LNCAP (cell line): ENCODE results near the gene PNLIP.

Source experiments
- TF ChIP-seq, protein P1 (sequence below): fragments of 450-650 bp; IDR thresholded peaks from 2 replicates; pipeline ENCODE4 v1.5.1; 2017; ENCODE audit warnings: mild to moderate bottlenecking

PNLIP gene

DNA sequence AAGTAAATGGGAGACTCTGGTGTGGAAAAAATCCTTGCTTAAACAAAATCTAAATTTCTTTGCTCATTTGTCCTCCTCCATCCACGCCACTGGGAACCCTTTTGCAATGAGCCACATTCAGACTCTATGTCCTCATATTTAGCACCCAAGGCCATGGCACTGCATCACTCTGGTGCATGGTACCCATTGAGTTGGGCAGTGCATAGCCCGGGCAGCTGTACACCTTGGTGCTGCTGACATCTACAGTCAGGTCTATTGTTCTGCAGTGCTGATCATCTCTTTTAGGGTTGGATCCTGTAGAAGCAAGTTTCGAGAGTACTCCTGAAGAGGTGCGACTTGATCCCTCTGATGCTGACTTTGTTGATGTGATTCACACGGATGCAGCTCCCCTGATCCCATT is 51.8 kb downstream of the PNLIP start:
- TF ChIP-seq, protein P1, sequence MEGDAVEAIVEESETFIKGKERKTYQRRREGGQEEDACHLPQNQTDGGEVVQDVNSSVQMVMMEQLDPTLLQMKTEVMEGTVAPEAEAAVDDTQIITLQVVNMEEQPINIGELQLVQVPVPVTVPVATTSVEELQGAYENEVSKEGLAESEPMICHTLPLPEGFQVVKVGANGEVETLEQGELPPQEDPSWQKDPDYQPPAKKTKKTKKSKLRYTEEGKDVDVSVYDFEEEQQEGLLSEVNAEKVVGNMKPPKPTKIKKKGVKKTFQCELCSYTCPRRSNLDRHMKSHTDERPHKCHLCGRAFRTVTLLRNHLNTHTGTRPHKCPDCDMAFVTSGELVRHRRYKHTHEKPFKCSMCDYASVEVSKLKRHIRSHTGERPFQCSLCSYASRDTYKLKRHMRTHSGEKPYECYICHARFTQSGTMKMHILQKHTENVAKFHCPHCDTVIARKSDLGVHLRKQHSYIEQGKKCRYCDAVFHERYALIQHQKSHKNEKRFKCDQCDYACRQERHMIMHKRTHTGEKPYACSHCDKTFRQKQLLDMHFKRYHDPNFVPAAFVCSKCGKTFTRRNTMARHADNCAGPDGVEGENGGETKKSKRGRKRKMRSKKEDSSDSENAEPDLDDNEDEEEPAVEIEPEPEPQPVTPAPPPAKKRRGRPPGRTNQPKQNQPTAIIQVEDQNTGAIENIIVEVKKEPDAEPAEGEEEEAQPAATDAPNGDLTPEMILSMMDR = no peak

DNA sequence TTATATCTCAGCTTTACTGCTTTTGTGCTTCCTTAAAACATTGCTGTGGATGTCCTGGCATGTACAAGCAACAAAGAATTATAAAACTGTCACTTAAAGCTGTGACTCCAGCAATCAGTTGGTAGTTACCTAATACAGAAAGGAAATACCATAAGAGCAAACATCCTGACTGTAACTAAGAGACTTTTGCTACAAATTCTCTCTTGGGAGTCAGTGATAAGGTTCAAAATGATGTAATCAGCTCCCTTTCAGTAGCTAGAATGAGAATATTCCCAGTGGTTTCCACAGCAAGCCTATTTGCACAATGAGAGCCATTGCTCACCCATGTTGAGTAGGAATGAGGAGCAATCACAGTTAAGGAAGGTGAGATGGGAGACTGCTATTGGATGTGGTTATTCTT is 52.6 kb downstream of the PNLIP start:
- TF ChIP-seq, protein P1 = no peak

DNA sequence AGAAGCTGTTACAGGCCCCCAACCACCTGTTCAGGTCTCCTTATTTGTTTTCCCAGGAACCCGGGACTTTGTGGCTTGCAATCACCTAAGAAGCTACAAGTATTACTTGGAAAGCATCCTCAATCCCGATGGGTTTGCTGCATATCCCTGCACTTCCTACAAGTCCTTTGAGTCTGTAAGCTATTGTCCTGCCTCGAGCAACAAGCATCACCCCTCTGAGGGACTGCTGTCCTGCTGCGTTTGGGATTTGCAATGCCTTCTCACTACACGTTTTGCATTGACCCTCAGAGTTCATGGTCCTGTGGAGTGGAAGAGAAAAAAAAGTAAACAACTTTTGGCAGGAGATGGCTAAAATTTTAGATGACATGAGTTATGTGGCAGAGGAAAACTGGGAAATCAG is 54.3 kb downstream of the PNLIP start:
- TF ChIP-seq, protein P1 = no peak

DNA sequence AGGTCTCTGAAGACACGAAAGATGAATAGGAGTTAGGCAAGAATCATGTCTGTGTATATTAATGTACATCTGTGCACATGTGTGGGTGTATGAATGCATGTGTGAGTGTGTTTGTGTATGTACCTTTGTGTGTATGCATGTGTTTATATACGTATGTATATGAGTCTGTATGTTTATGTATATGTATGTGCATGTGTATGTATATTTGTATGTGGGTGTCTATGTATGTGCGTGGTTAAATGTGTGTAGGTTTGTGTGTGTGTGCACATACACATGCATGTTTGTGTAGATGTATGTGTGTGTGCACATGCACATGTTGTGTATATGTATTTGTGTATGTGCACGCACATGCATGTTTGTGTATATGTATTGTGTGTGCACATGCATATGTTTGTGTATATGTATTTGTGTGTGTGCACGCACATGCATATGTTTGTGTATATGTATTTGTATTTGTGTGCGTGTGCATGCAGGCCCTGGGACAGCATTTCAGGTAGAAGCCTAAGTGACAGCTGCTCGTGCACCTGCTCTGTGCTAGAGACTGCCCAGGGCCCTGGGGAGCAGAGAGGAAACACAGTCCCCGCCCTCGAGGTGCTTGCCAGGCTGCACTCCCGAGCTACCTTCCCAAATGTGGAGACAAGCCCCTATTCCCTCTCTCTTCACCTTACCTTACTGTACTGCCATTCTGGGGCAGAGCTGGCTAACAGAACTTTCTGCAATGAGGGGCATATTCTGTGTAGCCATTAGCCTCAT is 57.1 kb downstream of the PNLIP start:
- TF ChIP-seq, protein P1 = no peak

DNA sequence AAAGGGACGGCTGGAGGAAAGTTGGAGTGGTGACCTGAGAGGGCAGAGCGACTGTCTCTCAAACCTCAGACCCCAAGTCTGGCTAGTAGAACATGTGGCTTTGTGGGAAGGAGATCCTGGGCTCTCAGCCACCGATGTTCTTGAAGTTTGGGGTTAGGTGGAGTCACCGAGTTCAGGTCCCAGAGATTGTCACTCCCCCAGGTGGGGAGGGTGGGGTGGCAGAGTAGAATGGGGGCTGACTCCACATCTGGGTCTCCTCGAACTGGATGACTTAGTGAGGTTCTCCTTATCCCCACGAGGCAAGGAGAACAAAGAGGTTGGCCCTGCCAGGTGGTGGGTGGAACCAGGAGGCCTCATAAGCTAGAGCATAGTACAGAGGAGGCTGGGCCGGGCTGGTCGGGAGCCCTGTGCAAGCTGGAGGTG is 60.3 kb downstream of the PNLIP start:
- TF ChIP-seq, protein P1 = no peak

DNA sequence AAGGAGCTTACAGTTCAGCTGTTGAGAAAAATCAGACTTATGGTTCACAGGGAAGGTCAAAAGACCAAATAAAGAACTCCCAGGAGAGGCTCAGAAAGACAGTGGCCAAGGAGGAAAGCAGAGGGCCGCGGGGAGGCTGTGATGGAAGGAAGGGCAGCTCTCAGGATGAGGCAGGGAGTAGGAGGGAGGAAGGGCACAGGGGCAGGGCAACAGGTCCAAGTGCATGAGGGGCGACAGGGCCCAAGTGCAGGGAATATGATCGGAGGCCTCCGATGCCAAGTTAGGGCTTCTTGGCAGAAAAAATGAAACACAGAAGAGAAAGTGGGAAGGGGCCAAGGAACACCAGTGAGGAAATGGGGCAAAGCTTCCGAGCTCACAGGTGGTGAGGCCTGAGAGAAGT is 61.6 kb downstream of the PNLIP start:
- TF ChIP-seq, protein P1 = no peak

DNA sequence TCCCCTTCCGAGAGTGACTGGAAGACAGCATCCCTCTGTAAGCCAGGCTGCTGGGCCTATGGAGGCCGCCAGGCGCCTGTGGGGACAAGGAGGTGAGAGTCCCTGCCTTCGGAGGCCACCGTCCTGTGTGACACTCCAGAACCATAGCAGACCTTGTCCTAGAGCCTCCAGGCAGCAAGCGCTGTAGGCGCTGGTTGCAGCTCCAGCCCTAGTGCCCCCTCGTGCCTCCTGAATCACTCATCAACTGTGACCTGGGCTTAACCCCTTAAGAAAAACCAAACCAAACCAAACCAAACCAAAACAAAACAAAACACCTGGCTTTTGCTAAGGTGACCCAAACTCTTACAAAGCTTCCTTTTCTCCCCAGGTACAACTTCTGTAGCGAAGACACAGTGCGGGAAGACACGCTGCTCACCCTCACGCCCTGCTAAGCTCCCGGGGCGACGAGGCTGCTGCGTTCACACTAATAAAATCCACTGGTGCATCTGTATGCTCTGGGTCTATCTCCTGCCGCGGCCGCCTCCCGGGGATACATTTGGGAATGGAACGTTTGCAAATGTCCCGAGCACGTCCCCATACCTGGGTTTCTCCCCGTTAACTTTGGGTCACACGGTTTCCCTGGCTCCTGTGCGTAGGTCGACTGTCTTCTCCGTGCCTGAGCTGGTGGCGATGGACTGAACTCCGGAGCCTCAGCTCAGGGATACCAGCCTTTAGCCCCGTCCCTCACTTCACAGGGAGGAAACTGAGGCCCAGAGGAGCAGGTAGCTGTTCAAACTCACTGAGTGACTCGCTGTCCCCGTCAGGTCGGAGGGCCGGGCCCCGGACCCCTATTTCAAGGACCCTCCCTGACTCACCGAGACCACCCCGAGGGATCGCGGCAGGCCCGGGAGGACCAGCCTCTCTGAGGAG is 63.2 kb downstream of the PNLIP start:
- TF ChIP-seq, protein P1 = no peak
